Stimulated activated naive CD8-positive, alpha-beta T cell treated with anti-CD3 and anti-CD28 coated beads, Interleukin-15, Interleukin-2, amounts not matched to agents 100 U/mL and 50 U/mL, for 24 hours (primary cell): ENCODE results near the gene SLC38A7.
"Not testable (repeated sequence)": the region's sequence is repeated elsewhere in the genome, so short reads cannot be mapped to it uniquely, and the experiment has no call there.

ENCODE experiments used
- ATAC-seq: fragments of 150-1000 bp; cut with Tn5 transposase; one replicate; pipeline ENCODE4 v1.10.0; 2021
- DNase-seq: peaks from one replicate; pipeline ENCODE4 v3.0.0; 2021

SLC38A7 gene

GRCh38 chr16:58678716-58679115 is 5.9 kb downstream of the SLC38A7 start:
- DNase-seq (no peak), ATAC-seq (no peak)

- no peak for DNase-seq
- ATAC-seq = no peak
These were observed 6.3 kb downstream of the SLC38A7 start for GRCh38 chr16:58678269-58678668.

DNA sequence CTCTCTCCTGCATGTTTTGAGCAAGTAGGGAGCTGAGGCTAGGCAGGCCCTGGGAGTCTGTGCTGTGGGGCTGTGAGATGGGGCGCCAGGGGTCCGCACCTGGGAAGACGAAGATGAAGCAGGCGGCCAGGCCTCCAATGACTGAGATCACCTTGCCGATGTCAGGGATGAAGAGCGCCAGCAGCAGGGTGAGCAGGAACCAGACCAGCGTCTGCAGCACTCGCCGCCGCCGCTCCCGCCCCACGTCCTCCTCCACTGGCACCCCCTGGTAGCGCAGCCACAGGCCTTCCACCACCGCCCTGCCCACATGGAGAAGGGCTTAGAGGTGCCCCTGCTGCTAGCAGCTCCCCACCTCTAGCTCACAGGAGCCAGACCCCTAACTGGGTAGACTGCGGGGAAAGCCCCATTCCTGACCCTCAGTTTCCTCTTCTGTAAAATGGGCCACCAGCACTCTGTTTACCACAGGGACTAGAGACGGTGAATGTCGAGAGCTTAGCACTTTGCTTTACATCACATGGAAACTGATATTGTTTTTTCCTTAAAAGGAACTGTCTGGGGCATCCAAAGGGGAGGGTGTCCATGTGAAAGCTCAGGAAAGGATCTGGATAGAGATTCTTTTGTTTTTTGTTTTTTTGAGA is 13.5 kb downstream of the SLC38A7 start:
- no peak for ATAC-seq
- no peak for DNase-seq

DNA sequence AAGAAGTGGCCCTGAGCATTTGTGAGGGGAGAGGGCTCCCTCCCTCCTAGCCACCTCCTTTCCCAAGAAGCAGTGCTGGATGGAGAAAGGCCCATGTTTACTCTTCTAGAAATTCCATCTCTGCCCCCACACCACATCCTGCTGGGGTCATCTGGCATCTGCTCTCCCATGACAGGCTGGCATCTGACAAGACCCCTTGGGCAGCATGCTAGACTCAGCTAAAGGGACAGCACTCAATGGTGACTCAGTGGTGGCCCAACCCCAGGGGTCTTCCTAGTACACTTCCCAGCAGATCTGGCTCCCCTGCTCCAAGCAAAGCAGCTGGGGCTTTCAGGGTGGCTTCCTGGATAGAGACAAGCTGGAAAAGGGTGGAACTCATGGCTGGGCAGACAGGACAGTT is 14.4 kb downstream of the SLC38A7 start:
- no peak for DNase-seq
- ATAC-seq = no peak

- ATAC-seq (no peak), DNase-seq (no peak)
These were observed 19.4 kb downstream of the SLC38A7 start for GRCh38 chr16:58665200-58665599.

DNA sequence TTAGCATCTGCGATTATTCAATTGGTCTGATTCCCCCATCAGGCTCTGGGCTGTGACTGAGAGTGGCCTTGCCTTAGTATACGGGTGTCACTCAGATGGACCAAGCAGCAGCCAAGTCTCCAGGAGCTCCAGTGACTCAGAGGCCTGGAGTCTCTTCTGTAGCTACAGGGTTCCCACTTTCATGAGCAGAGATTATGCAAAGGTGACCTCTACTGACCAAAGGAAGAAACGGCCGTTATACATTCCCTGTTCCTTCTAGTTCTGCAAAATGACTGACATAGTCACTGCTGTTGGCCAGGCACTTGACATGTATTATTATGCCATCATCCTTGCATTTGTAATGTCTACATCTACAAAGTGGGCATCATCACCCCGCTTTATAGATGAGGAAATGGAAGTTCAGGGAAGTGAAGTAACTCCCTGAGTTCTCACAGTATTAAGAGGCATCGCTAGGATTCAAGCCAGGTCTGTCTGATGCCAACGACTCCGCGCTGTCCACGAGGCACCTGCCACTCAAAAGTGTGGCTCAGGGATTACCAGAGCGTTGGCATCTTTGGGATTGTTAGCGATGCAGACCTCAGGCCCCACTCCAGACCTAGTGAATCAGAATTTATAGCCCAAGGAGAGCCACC is 23.3 kb downstream of the SLC38A7 start:
- DNase-seq (peak; percentile 7), ATAC-seq (peak; percentile 74)

GRCh38 chr16:58659911-58660310 is 24.7 kb downstream of the SLC38A7 start:
- not testable (repeated sequence) for DNase-seq, ATAC-seq

GRCh38 chr16:58658796-58659211 is 25.8 kb downstream of the SLC38A7 start:
- DNase-seq = no peak
- ATAC-seq = no peak

- no peak for DNase-seq
- no peak for ATAC-seq
These were observed 27.7 kb downstream of the SLC38A7 start for GRCh38 chr16:58656899-58657298.

DNA sequence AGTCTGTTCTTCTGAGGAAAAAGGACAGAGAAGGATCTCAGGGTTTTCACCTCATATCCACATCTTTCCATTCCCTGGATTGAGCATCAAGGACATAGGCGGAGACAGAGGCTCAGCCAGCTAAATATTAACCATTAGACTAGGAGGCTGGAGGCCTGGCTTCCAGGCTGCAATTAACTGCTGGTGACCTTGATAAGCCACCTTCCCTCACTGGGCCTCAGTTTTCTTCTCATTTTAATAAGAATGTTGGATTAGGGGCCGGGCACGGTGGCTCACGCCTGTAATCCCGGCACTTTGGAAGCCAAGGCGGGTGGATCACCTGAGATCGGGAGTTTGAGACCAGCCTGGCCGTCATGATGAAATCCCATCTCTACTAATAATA is 29.4 kb downstream of the SLC38A7 start:
- DNase-seq (no peak), ATAC-seq (no peak)

DNA sequence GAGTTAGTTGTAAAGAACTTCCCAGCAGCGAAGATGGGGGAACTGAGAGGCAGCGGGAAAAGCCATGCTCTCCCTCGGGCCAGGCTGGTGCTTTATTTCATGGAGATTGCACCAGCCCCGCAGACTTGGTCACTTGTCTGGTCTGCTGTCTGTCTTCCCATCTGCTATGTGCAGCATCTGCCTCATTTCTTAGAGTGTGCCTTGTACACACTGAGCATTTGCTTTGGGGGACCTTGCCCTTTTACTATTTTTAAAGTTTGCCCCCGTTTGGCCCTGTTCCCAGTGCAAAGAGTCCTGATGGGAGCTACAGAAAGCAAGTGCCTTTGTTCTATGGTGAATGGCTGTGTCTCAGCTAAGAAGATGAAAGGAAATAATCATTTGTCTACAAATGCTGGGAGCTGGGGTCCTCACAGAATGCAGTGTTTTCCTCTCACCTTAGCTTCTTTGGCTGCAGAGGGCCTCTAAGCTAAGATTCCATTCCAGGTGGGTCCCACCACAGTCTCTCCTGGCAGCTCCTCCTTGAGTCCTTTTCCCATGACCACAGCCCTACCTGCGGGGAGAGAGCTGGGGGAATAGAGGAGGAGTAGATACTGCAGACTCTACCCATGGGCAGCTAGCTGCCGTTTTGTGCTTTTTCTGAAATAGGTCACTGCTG is 29.9 kb downstream of the SLC38A7 start:
- DNase-seq (no peak), ATAC-seq (no peak)

GRCh38 chr16:58652741-58653140 is 31.8 kb downstream of the SLC38A7 start:
- ATAC-seq (no peak), DNase-seq (no peak)

DNA sequence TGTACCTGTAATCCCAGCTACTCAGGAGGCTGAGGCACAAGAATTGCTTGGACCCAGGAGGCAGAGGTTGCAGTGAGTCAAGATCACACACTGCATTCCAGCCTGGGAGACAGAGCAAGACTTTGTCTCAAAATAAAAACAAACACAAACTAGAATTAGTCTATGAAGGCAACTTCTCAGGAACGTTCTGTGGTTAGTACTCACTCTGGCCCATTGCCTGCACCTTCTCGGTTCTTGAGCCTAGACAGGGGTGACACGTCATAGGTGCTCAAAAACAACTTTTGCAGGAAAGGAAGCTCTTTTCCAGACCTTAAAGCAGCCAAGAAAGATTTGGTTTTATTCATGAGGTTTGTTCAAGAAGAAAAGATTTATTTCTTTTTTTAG is 32.6 kb downstream of the SLC38A7 start:
- ATAC-seq (no peak), DNase-seq (no peak)

DNA sequence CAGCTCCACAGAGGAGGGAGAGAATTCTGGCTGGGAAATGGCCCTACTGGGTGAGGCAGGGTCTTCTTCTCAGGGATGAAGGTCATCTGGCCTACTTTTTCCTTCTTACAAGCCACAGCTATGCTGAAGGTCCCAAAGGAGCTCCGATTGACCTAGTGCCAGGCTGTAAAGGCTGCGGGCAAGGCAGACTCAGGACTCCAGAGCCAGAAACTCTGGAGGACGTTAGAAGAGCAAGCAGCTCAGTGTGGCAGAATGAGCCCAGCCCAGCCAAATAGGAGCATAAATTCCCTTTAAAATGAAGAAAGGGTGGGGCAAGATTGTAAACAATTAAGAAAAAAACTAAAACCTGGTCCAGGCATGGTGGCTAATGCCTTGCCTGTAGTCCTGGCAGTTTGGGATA is 34.9 kb downstream of the SLC38A7 start:
- DNase-seq (no peak), ATAC-seq (no peak)

- DNase-seq = no peak
- no peak for ATAC-seq
These were observed 37.5 kb downstream of the SLC38A7 start for GRCh38 chr16:58647107-58647506.

GRCh38 chr16:58644765-58645487 is 39.6 kb downstream of the SLC38A7 start:
- DNase-seq (no peak), ATAC-seq (no peak)

DNA sequence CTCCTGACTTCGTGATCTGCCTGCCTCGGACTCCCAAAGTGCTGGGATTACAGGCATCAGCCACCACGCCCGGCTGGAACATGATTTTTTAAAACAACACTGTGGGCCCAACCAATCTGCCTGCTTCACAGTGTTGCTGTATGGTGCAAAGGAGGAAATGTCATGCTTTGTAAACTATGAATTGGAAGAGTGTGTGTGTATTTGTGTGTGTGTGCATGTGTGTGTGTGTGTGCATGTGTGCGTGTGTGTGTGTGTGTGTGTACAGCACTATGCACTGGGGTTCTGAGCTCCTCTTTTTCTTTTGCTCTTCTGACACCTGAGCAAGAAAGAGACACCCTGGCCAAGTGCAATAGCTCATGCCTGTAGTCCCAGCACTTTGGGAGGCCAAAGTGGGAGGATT is 40.5 kb downstream of the SLC38A7 start:
- DNase-seq (no peak), ATAC-seq (no peak)

DNA sequence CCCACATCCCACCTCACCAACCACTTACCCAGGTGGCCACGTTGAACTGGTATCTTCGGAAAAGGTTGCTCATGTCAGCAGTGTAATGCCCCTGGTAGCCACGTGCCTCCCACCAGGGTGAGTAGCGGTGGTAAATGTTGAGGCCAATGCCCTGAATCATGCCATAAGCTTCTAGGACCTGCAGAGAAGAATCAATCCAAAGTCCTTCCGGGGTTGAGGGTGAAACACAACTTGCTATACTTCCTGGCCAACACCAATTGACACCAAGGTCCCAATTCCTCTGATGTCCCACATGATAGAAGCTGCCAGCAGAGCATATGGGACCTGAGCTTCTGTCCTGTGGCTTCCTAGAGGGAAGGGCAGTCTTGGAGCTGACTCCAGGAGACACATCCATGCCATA is 43.6 kb downstream of the SLC38A7 start:
- ATAC-seq (no peak), DNase-seq (no peak)

DNA sequence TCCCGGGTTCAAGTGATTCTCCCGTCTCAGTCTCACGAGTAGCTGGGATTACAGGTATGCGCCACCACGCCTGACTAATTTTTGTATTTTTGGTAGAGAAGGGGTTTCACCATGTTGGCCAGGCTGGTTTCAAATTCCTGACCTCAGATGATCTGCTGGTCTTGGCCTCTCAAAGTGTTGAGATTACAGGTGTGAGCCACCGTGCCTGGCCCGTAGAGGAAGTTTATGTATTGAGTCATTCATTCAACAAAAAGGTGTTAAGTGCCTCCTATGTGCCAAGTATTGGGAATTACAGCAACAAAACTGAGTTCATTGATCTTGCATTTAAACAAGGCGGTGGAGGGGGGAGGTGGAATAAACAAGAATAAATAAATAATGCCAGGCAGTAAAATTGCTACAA is 44.7 kb downstream of the SLC38A7 start:
- ATAC-seq = no peak
- DNase-seq = no peak

- no peak for ATAC-seq
- DNase-seq = no peak
These were observed 45.3 kb downstream of the SLC38A7 start for GRCh38 chr16:58639230-58639629.

- DNase-seq = no peak
- ATAC-seq = no peak
These were observed 46.2 kb downstream of the SLC38A7 start for GRCh38 chr16:58638148-58639036.

DNA sequence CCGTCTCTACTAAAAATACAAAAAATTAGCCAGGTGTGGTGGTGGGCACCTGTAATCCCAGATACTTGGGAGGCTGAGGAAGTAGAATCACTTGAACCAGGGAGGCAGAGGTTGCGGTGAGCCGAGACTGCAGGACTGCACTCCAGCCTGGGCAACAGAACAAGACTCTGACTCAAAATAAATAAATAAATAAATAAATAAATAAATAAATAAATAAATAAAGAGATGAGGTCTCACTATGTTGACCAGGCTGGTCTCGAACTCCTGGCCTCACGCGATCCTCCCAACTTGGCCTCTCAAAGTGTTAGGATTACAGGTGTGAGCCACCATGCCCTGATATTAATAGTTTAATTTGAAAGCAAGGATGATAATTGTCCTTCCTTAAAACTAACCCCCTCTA is 47.5 kb downstream of the SLC38A7 start:
- not testable (repeated sequence) for ATAC-seq, DNase-seq
